HEK293 (cell line): ENCODE measurements around the gene SOCS7.

ENCODE experiments used
- CTCF ChIP-seq: fragments of 450-650 bp; formaldehyde crosslinking; IDR thresholded peaks from 2 replicates; pipeline ENCODE4 v1.5.1; 2016; ENCODE audit warnings: missing biosample characterization, missing genetic modification characterization
- PATZ1 ChIP-seq: fragments of 450-650 bp; formaldehyde crosslinking; IDR thresholded peaks from 2 replicates; pipeline ENCODE4 v1.5.1; 2016; ENCODE audit warnings: missing biosample characterization, missing genetic modification characterization
- TCF7L2 ChIP-seq: IDR thresholded peaks from 2 replicates; pipeline ENCODE4 v1.6.1; 2011; ENCODE audit warnings: low read depth, mild to moderate bottlenecking, inconsistent platforms, low read length, moderate library complexity, borderline replicate concordance
- YY1 ChIP-seq: fragments of 450-650 bp; formaldehyde crosslinking; IDR thresholded peaks from 2 replicates; pipeline ENCODE4 v1.5.1; 2018; ENCODE audit warnings: missing biosample characterization, missing genetic modification characterization
- ZBTB8A ChIP-seq: fragments of 450-650 bp; formaldehyde crosslinking; IDR thresholded peaks from 2 replicates; pipeline ENCODE4 v1.5.1; 2016; ENCODE audit warnings: missing biosample characterization, missing genetic modification characterization
- ZFHX2 ChIP-seq: fragments of 450-650 bp; formaldehyde crosslinking; conservative IDR thresholded peaks from 2 replicates; pipeline ENCODE4 v1.5.1; 2016; ENCODE audit warnings: missing biosample characterization, missing genetic modification characterization
- ZNF121 ChIP-seq: fragments of 450-650 bp; formaldehyde crosslinking; IDR thresholded peaks from 2 replicates; pipeline ENCODE4 v1.5.1; 2016; ENCODE audit warnings: missing biosample characterization, missing genetic modification characterization
- ZNF133 ChIP-seq: fragments of 450-650 bp; formaldehyde crosslinking; IDR thresholded peaks from 2 replicates; pipeline ENCODE4 v1.5.1; 2016; ENCODE audit warnings: missing biosample characterization, missing genetic modification characterization
- ZNF239 ChIP-seq: fragments of 450-650 bp; formaldehyde crosslinking; IDR thresholded peaks from 2 replicates; pipeline ENCODE4 v1.5.1; 2016; ENCODE audit warnings: missing biosample characterization, missing genetic modification characterization
- ZNF398 ChIP-seq: fragments of 450-650 bp; formaldehyde crosslinking; IDR thresholded peaks from 2 replicates; pipeline ENCODE4 v1.5.1; 2017; ENCODE audit warnings: missing biosample characterization, missing genetic modification characterization
- ZNF585B ChIP-seq: fragments of 450-650 bp; formaldehyde crosslinking; IDR thresholded peaks from 2 replicates; pipeline ENCODE4 v1.5.1; 2016; ENCODE audit warnings: missing biosample characterization, missing genetic modification characterization
- ZNF747 ChIP-seq: fragments of 450-650 bp; formaldehyde crosslinking; IDR thresholded peaks from 2 replicates; pipeline ENCODE4 v1.5.1; 2016; ENCODE audit warnings: missing biosample characterization, missing genetic modification characterization

- TF ChIP-seq ZNF747 (tag by site-specific recombination) (no peak), CTCF (tag by site-specific recombination) (no peak), ZNF398 (tag by site-specific recombination) (no peak), ZNF585B (tag by site-specific recombination) (no peak), ZFHX2 (no peak), ZNF121 (tag by site-specific recombination) (no peak), ZNF133 (tag by site-specific recombination) (no peak), ZBTB8A (tag by site-specific recombination) (no peak), PATZ1 (tag by site-specific recombination) (no peak), TCF7L2 (no peak), ZNF239 (tag by site-specific recombination) (no peak), YY1 (tag by site-specific recombination) (no peak)
Observed at GRCh38 chr17:38425031-38425430, 73.4 kb downstream of the SOCS7 start.
